WTC11 (cell line): Measurements from ENCODE around the gene DIAPH1. TPM values are rescaled to one million over a fixed set of nuclear protein-coding genes. Genes with fewer than 3 reads are reported as not detected.

ENCODE experiments used
- CREM ChIP-seq: sonication (generic); formaldehyde crosslinking; IDR thresholded peaks from 2 replicates; pipeline ENCODE4 v1.8.1; 2022; ENCODE audit warnings: mild to moderate bottlenecking, missing genetic modification reagents, moderate library complexity
- EMX1 ChIP-seq: fragments of 250-450 bp; sonication (Bioruptor Pico); IDR thresholded peaks from 2 replicates; pipeline ENCODE4 v1.8.0; 2021; ENCODE audit warnings: mild to moderate bottlenecking
- ESRRA ChIP-seq: sonication (generic); formaldehyde crosslinking; IDR thresholded peaks from 2 replicates; pipeline ENCODE4 v1.8.1; 2022; ENCODE audit warnings: mild to moderate bottlenecking, missing genetic modification reagents, borderline replicate concordance
- GABPB1 ChIP-seq: sonication (generic); formaldehyde crosslinking; IDR thresholded peaks from 2 replicates; pipeline ENCODE4 v1.8.1; 2023; ENCODE audit warnings: mild to moderate bottlenecking, missing genetic modification reagents
- HMGA2 ChIP-seq: fragments of 250-450 bp; sonication (Bioruptor Pico); IDR thresholded peaks from 2 replicates; pipeline ENCODE4 v1.4.0; 2021; ENCODE audit warnings: mild to moderate bottlenecking, moderate library complexity
- IRF2 ChIP-seq: sonication (generic); formaldehyde crosslinking; IDR thresholded peaks from 2 replicates; pipeline ENCODE4 v1.8.0; 2022; ENCODE audit warnings: low read depth, missing genetic modification reagents, borderline replicate concordance
- JAZF1 ChIP-seq: fragments of 250-450 bp; sonication (Bioruptor Pico); IDR thresholded peaks from 2 replicates; pipeline ENCODE4 v1.9.0; 2021; ENCODE audit warnings: moderate library complexity, mild to moderate bottlenecking, inconsistent platforms
- JUN ChIP-seq: sonication (generic); formaldehyde crosslinking; IDR thresholded peaks from 2 replicates; pipeline ENCODE4 v1.8.0; 2023; ENCODE audit warnings: mild to moderate bottlenecking, missing genetic modification reagents
- MXD4 ChIP-seq: fragments of 250-450 bp; sonication (Bioruptor Pico); IDR thresholded peaks from 2 replicates; pipeline ENCODE4 v1.8.0; 2021; ENCODE audit warnings: mild to moderate bottlenecking, moderate library complexity, borderline replicate concordance
- NFE2L1 ChIP-seq: sonication (generic); formaldehyde crosslinking; IDR thresholded peaks from 2 replicates; pipeline ENCODE4 v1.8.1; 2023; ENCODE audit warnings: missing genetic modification reagents
- PRRX2 ChIP-seq: fragments of 250-450 bp; sonication (Bioruptor Pico); IDR thresholded peaks from 2 replicates; pipeline ENCODE4 v1.8.0; 2021; ENCODE audit warnings: mild to moderate bottlenecking
- SMAD3 ChIP-seq: sonication (generic); formaldehyde crosslinking; IDR thresholded peaks from 2 replicates; pipeline ENCODE4 v1.8.0; 2022; ENCODE audit warnings: missing genetic modification reagents, mild to moderate bottlenecking, borderline replicate concordance
- TEAD1 ChIP-seq: sonication (generic); formaldehyde crosslinking; IDR thresholded peaks from 2 replicates; pipeline ENCODE4 v1.8.0; 2022; ENCODE audit warnings: mild to moderate bottlenecking, missing genetic modification reagents
- ZNF219 ChIP-seq: sonication (generic); formaldehyde crosslinking; IDR thresholded peaks from 2 replicates; pipeline ENCODE4 v1.8.0; 2023; ENCODE audit warnings: missing genetic modification reagents, mild to moderate bottlenecking, borderline replicate concordance
- ZNF263 ChIP-seq: sonication (generic); formaldehyde crosslinking; IDR thresholded peaks from 2 replicates; pipeline ENCODE4 v1.8.1; 2022; ENCODE audit warnings: low read depth, mild to moderate bottlenecking, moderate library complexity, missing genetic modification reagents
- total RNA-seq: library from RNA; stranded (reverse); gene quantifications from 3 replicates; pipeline ENCODE4 v1.2.3, GENCODE V29; 2021
- TF ChIP-seq, protein P1 (sequence below): sonication (generic); formaldehyde crosslinking; IDR thresholded peaks from 2 replicates; pipeline ENCODE4 v1.8.1; 2023; ENCODE audit warnings: mild to moderate bottlenecking, missing genetic modification reagents
- TF ChIP-seq, protein P2 (sequence below): sonication (generic); formaldehyde crosslinking; IDR thresholded peaks from 2 replicates; pipeline ENCODE4 v1.8.1; 2022; ENCODE audit warnings: mild to moderate bottlenecking, moderate library complexity, missing genetic modification reagents
- TF ChIP-seq, protein P3 (sequence below): sonication (generic); formaldehyde crosslinking; IDR thresholded peaks from 2 replicates; pipeline ENCODE4 v1.8.1; 2022; ENCODE audit warnings: low read depth, missing genetic modification reagents, borderline replicate concordance
- TF ChIP-seq, protein P4 (sequence below): sonication (generic); formaldehyde crosslinking; IDR thresholded peaks from 2 replicates; pipeline ENCODE4 v1.8.1; 2023; ENCODE audit warnings: mild to moderate bottlenecking, missing genetic modification reagents, borderline replicate concordance
- TF ChIP-seq, protein P5 (sequence below): sonication (generic); formaldehyde crosslinking; IDR thresholded peaks from 2 replicates; pipeline ENCODE4 v1.8.1; 2022; ENCODE audit warnings: missing genetic modification reagents, borderline replicate concordance
- TF ChIP-seq, protein P6 (sequence below): fragments of 250-450 bp; sonication (Bioruptor Pico); IDR thresholded peaks from 2 replicates; pipeline ENCODE4 v1.9.0; 2021; ENCODE audit warnings: mild to moderate bottlenecking, borderline replicate concordance
- TF ChIP-seq, protein P7 (sequence below): sonication (generic); formaldehyde crosslinking; IDR thresholded peaks from 2 replicates; pipeline ENCODE4 v1.8.0; 2022; ENCODE audit warnings: mild to moderate bottlenecking, missing genetic modification reagents
- TF ChIP-seq, protein P8 (sequence below): sonication (generic); formaldehyde crosslinking; IDR thresholded peaks from 2 replicates; pipeline ENCODE4 v1.8.0; 2023; ENCODE audit warnings: missing genetic modification reagents

The DIAPH1 gene
- total RNA-seq, 1 experiment from 2014 or later = 109 TPM

DNA sequence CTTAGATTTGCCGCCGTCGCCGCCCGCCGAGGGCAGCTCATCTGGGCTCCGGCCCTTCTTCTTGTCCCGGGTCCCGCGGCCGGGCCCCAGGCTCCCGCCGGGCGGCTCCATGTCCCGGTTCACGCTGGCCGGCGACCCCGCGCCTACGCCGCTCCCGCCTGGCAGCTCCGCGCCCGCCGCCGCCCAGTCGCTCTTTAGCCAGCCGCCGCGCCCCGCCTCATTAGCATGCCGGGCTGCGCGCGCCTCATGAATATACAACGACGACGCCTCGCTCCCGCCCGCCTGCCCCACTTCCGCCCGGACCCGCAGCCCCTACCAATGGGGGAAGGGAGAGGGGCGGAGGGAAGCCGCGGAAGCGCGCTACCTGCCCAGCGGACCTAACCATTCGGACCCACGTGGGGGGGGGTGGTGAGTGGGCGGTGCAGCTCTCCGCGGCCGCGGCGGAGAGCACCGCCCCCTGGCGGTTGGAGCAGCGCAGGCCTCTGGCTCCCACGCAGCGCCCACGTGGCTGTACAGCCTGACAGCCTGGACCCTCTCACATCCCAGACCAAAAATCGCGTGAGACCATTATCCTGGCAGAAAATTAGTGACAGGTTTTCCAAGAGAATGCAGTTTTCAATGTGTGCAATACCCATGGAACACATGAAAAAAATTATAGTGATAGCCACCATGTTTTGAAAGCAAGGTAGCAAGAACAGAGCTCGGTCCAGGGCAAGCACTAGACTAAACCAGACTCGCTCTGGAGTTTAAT is at the start of gene DIAPH1 (continued):
- TF ChIP-seq, protein P1, sequence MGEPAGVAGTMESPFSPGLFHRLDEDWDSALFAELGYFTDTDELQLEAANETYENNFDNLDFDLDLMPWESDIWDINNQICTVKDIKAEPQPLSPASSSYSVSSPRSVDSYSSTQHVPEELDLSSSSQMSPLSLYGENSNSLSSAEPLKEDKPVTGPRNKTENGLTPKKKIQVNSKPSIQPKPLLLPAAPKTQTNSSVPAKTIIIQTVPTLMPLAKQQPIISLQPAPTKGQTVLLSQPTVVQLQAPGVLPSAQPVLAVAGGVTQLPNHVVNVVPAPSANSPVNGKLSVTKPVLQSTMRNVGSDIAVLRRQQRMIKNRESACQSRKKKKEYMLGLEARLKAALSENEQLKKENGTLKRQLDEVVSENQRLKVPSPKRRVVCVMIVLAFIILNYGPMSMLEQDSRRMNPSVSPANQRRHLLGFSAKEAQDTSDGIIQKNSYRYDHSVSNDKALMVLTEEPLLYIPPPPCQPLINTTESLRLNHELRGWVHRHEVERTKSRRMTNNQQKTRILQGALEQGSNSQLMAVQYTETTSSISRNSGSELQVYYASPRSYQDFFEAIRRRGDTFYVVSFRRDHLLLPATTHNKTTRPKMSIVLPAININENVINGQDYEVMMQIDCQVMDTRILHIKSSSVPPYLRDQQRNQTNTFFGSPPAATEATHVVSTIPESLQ (CRISPR knock-in tag) = no peak
- TF ChIP-seq, protein P2, sequence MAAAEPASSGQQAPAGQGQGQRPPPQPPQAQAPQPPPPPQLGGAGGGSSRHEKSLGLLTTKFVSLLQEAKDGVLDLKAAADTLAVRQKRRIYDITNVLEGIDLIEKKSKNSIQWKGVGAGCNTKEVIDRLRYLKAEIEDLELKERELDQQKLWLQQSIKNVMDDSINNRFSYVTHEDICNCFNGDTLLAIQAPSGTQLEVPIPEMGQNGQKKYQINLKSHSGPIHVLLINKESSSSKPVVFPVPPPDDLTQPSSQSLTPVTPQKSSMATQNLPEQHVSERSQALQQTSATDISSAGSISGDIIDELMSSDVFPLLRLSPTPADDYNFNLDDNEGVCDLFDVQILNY (CRISPR knock-in tag) = peak; percentile 95; the same call in 1 of the 2 replicates
- TF ChIP-seq EMX1 (no peak), MXD4 (CRISPR knock-in tag) (no peak), HMGA2 (CRISPR knock-in tag) (no peak), JAZF1 (CRISPR knock-in tag) (no peak), JUN (CRISPR knock-in tag) (no peak), NFE2L1 (CRISPR knock-in tag) (no peak), ZNF263 (CRISPR knock-in tag) (no peak), CREM (CRISPR knock-in tag) (peak; percentile 56; the same call in 1 of the 2 replicates), IRF2 (no peak), GABPB1 (peak; percentile 76; the same call in 1 of the 2 replicates), ESRRA (CRISPR knock-in tag) (peak; percentile 70; the same call in 1 of the 2 replicates), ZNF219 (CRISPR knock-in tag) (no peak), TEAD1 (peak; percentile 70; the same call in 1 of the 2 replicates), PRRX2 (no peak), SMAD3 (CRISPR knock-in tag) (no peak)
- TF ChIP-seq, protein P3, sequence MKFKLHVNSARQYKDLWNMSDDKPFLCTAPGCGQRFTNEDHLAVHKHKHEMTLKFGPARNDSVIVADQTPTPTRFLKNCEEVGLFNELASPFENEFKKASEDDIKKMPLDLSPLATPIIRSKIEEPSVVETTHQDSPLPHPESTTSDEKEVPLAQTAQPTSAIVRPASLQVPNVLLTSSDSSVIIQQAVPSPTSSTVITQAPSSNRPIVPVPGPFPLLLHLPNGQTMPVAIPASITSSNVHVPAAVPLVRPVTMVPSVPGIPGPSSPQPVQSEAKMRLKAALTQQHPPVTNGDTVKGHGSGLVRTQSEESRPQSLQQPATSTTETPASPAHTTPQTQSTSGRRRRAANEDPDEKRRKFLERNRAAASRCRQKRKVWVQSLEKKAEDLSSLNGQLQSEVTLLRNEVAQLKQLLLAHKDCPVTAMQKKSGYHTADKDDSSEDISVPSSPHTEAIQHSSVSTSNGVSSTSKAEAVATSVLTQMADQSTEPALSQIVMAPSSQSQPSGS (CRISPR knock-in tag) = no peak
- TF ChIP-seq, protein P4, sequence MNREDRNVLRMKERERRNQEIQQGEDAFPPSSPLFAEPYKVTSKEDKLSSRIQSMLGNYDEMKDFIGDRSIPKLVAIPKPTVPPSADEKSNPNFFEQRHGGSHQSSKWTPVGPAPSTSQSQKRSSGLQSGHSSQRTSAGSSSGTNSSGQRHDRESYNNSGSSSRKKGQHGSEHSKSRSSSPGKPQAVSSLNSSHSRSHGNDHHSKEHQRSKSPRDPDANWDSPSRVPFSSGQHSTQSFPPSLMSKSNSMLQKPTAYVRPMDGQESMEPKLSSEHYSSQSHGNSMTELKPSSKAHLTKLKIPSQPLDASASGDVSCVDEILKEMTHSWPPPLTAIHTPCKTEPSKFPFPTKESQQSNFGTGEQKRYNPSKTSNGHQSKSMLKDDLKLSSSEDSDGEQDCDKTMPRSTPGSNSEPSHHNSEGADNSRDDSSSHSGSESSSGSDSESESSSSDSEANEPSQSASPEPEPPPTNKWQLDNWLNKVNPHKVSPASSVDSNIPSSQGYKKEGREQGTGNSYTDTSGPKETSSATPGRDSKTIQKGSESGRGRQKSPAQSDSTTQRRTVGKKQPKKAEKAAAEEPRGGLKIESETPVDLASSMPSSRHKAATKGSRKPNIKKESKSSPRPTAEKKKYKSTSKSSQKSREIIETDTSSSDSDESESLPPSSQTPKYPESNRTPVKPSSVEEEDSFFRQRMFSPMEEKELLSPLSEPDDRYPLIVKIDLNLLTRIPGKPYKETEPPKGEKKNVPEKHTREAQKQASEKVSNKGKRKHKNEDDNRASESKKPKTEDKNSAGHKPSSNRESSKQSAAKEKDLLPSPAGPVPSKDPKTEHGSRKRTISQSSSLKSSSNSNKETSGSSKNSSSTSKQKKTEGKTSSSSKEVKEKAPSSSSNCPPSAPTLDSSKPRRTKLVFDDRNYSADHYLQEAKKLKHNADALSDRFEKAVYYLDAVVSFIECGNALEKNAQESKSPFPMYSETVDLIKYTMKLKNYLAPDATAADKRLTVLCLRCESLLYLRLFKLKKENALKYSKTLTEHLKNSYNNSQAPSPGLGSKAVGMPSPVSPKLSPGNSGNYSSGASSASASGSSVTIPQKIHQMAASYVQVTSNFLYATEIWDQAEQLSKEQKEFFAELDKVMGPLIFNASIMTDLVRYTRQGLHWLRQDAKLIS = peak; percentile 84; the same call in 1 of the 2 replicates
- TF ChIP-seq, protein P5, sequence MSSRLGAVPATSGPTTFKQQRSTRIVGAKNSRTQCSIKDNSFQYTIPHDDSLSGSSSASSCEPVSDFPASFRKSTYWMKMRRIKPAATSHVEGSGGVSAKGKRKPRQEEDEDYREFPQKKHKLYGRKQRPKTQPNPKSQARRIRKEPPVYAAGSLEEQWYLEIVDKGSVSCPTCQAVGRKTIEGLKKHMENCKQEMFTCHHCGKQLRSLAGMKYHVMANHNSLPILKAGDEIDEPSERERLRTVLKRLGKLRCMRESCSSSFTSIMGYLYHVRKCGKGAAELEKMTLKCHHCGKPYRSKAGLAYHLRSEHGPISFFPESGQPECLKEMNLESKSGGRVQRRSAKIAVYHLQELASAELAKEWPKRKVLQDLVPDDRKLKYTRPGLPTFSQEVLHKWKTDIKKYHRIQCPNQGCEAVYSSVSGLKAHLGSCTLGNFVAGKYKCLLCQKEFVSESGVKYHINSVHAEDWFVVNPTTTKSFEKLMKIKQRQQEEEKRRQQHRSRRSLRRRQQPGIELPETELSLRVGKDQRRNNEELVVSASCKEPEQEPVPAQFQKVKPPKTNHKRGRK (CRISPR knock-in tag) = no peak
- TF ChIP-seq, protein P6, sequence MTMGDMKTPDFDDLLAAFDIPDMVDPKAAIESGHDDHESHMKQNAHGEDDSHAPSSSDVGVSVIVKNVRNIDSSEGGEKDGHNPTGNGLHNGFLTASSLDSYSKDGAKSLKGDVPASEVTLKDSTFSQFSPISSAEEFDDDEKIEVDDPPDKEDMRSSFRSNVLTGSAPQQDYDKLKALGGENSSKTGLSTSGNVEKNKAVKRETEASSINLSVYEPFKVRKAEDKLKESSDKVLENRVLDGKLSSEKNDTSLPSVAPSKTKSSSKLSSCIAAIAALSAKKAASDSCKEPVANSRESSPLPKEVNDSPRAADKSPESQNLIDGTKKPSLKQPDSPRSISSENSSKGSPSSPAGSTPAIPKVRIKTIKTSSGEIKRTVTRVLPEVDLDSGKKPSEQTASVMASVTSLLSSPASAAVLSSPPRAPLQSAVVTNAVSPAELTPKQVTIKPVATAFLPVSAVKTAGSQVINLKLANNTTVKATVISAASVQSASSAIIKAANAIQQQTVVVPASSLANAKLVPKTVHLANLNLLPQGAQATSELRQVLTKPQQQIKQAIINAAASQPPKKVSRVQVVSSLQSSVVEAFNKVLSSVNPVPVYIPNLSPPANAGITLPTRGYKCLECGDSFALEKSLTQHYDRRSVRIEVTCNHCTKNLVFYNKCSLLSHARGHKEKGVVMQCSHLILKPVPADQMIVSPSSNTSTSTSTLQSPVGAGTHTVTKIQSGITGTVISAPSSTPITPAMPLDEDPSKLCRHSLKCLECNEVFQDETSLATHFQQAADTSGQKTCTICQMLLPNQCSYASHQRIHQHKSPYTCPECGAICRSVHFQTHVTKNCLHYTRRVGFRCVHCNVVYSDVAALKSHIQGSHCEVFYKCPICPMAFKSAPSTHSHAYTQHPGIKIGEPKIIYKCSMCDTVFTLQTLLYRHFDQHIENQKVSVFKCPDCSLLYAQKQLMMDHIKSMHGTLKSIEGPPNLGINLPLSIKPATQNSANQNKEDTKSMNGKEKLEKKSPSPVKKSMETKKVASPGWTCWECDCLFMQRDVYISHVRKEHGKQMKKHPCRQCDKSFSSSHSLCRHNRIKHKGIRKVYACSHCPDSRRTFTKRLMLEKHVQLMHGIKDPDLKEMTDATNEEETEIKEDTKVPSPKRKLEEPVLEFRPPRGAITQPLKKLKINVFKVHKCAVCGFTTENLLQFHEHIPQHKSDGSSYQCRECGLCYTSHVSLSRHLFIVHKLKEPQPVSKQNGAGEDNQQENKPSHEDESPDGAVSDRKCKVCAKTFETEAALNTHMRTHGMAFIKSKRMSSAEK (CRISPR knock-in tag) = no peak
- TF ChIP-seq, protein P7, sequence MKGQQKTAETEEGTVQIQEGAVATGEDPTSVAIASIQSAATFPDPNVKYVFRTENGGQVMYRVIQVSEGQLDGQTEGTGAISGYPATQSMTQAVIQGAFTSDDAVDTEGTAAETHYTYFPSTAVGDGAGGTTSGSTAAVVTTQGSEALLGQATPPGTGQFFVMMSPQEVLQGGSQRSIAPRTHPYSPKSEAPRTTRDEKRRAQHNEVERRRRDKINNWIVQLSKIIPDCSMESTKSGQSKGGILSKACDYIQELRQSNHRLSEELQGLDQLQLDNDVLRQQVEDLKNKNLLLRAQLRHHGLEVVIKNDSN (CRISPR knock-in tag) = peak; percentile 84
- TF ChIP-seq, protein P8, sequence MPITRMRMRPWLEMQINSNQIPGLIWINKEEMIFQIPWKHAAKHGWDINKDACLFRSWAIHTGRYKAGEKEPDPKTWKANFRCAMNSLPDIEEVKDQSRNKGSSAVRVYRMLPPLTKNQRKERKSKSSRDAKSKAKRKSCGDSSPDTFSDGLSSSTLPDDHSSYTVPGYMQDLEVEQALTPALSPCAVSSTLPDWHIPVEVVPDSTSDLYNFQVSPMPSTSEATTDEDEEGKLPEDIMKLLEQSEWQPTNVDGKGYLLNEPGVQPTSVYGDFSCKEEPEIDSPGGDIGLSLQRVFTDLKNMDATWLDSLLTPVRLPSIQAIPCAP (CRISPR knock-in tag) = no peak
